Activated CD8-positive, alpha-beta T cell treated with anti-CD3 and anti-CD28 coated beads, Interleukin-2, amount 10 ng/mL, durations not matched to agents 7 days and 5 days (primary cell): ENCODE data around the gene PROM1. TPM values are rescaled to one million over a fixed set of nuclear protein-coding genes. Genes with fewer than 3 reads are reported as not detected.

Experiments used
- ATAC-seq: fragments of 150-1000 bp; cut with Tn5 transposase; one replicate; pipeline ENCODE4 v1.10.0; 2021; ENCODE audit warnings: moderate library complexity
- CTCF ChIA-PET: fragments of 350-600 bp; sonication (Branson Sonifier 250); formaldehyde crosslinking; loops from one replicate; lab custom pipeline; 2021; ENCODE audit warnings: antibody characterized with exemption; lab: Charles Lee
- POLR2A ChIA-PET: fragments of 350-600 bp; sonication (Branson Sonifier 250); formaldehyde crosslinking; loops from one replicate; lab custom pipeline; 2021; ENCODE audit warnings: antibody characterized with exemption; lab: Charles Lee
- DNase-seq: peaks from one replicate; pipeline ENCODE4 v3.0.0-alpha.2; 2020
- H3K27ac Mint-ChIP-seq: one replicate; pipeline ENCODE4 v1.8.0; 2021; ENCODE audit warnings: mild to moderate bottlenecking, mixed read lengths
- H3K27me3 Mint-ChIP-seq: one replicate; pipeline ENCODE4 v1.8.0; 2021; ENCODE audit warnings: low read depth, mixed read lengths
- H3K36me3 Mint-ChIP-seq: one replicate; pipeline ENCODE4 v1.8.0; 2021; ENCODE audit warnings: low read depth, mixed read lengths
- H3K4me1 Mint-ChIP-seq: one replicate; pipeline ENCODE4 v1.8.0; 2021; ENCODE audit warnings: low read depth, mixed read lengths
- H3K4me3 Mint-ChIP-seq: one replicate; pipeline ENCODE4 v1.8.0; 2021; ENCODE audit warnings: mild to moderate bottlenecking, mixed read lengths
- H3K9me3 Mint-ChIP-seq: one replicate; pipeline ENCODE4 v1.8.0; 2022; ENCODE audit warnings: mixed read lengths; ENCODE audit not compliant: insufficient read depth
- total RNA-seq, 2 experiments: library from RNA; stranded (reverse); gene quantifications; one replicate each; pipeline ENCODE4 v1.2.3, GENCODE V29; 2021

The PROM1 gene
- total RNA-seq, 2 experiments from 2014 or later: not detected

- ChIA-PET POLR2A (no interaction called here), CTCF (interaction anchor here (2.8 kb wide), 1 partner anchor 19 kb away, joined by 10 read pairs; no protein-coding TSS in a partner anchor)
- Mint-ChIP-seq H3K27ac (no peak overlapping the region), H3K4me1 (peaks cover 4% of the 10 kb centered on the region), H3K27me3 (peaks cover 16% of the 10 kb centered on the region), H3K36me3 (no peaks in the 10 kb centered on the region), H3K4me3 (no peak overlapping the region), H3K9me3 (no peaks in the 10 kb centered on the region)
- DNase-seq (no peak), ATAC-seq (no peak)
These were observed 147.3 kb downstream of the PROM1 start for GRCh38 chr4:15936495-15936894.

- no peaks in the 10 kb centered on the region for H3K36me3 Mint-ChIP-seq
- no peak overlapping the region for H3K4me3 Mint-ChIP-seq
- H3K4me1 Mint-ChIP-seq: peaks cover 4% of the 10 kb centered on the region
These were observed 148.1 kb downstream of the PROM1 start for GRCh38 chr4:15935504-15936402.

GRCh38 chr4:15934259-15934658 is 149.6 kb downstream of the PROM1 start:
- no peaks in the 10 kb centered on the region for H3K9me3 Mint-ChIP-seq
- CTCF ChIA-PET: no interaction called here
- POLR2A ChIA-PET: no interaction called here

More at GRCh38 chr4:15935504-15936402, 148.1 kb downstream of the PROM1 start:
- Mint-ChIP-seq H3K27me3 (peaks cover 16% of the 10 kb centered on the region), H3K9me3 (no peaks in the 10 kb centered on the region), H3K27ac (no peak overlapping the region)
- ATAC-seq: no peak
- POLR2A ChIA-PET: no interaction called here
- no peak for DNase-seq
- CTCF ChIA-PET: interaction anchor here (2.8 kb wide), 1 partner anchor 20 kb away, joined by 10 read pairs; no protein-coding TSS in a partner anchor

DNA sequence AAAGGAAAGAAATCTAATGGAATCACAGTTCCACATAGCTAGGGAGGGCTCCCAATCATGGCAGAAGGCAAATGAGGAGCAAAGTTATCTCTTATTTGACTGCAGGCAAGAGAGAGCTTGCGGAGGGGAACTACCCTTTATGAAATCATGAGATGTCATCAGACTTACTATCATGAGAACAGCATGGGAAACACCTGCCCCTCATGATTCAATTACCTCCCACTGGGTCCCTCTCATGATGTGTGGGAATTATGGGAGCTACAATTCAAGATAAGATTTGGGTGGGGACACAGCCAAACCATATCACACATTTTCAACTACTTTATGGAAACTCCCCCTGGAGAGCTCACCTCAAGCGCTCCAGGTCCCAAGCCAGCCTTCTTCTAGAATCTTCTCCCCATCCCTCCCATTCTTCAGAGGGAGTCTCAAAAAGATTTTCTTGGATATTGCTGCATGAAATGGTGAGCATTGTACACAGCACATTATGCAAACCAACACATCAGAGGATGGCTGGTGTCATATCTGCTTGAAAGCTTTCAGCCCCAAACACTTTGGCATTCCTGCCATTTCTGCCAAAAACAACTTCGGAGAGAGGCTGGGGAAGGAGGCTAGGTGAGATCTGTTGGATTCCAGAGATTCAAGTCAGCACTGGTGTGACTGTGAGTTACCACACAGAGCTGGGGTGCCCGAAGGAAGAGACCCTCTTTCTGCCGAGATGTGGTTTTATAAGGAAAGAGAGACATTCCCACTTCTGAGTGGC is 152.2 kb downstream of the PROM1 start:
- Mint-ChIP-seq H3K4me1 (no peaks in the 10 kb centered on the region), H3K4me3 (no peak overlapping the region)

More at GRCh38 chr4:15934259-15934658, 149.6 kb downstream of the PROM1 start:
- ATAC-seq (no peak), DNase-seq (no peak)
- H3K27me3 Mint-ChIP-seq: peaks cover 12% of the 10 kb centered on the region
- H3K4me1 Mint-ChIP-seq: peaks cover 4% of the 10 kb centered on the region
- H3K36me3 Mint-ChIP-seq: no peaks in the 10 kb centered on the region
- no peak overlapping the region for H3K27ac Mint-ChIP-seq
- H3K4me3 Mint-ChIP-seq: no peak overlapping the region

GRCh38 chr4:15930314-15930713 is 153.5 kb downstream of the PROM1 start:
- no peak overlapping the region for H3K4me3 Mint-ChIP-seq
- ATAC-seq (no peak), DNase-seq (no peak)
- H3K9me3 Mint-ChIP-seq: no peaks in the 10 kb centered on the region
- H3K4me1 Mint-ChIP-seq: no peaks in the 10 kb centered on the region
- ChIA-PET POLR2A (no interaction called here), CTCF (interaction anchor here (1.4 kb wide), 1 partner anchor 47 kb away, joined by 3 read pairs; no protein-coding TSS in a partner anchor)
- H3K27me3 Mint-ChIP-seq: peaks cover 10% of the 10 kb centered on the region
- H3K36me3 Mint-ChIP-seq: no peaks in the 10 kb centered on the region
- H3K27ac Mint-ChIP-seq: no peak overlapping the region

More for the DNA sequence above, 152.2 kb downstream of the PROM1 start:
- ATAC-seq: no peak
- peaks cover 7% of the 10 kb centered on the region for H3K27me3 Mint-ChIP-seq
- no peaks in the 10 kb centered on the region for H3K9me3 Mint-ChIP-seq
- ChIA-PET POLR2A (no interaction called here), CTCF (interaction anchor here (1.2 kb wide), 1 partner anchor 49 kb away, joined by 3 read pairs; no protein-coding TSS in a partner anchor)
- H3K36me3 Mint-ChIP-seq: no peaks in the 10 kb centered on the region
- no peak overlapping the region for H3K27ac Mint-ChIP-seq
- DNase-seq: no peak

DNA sequence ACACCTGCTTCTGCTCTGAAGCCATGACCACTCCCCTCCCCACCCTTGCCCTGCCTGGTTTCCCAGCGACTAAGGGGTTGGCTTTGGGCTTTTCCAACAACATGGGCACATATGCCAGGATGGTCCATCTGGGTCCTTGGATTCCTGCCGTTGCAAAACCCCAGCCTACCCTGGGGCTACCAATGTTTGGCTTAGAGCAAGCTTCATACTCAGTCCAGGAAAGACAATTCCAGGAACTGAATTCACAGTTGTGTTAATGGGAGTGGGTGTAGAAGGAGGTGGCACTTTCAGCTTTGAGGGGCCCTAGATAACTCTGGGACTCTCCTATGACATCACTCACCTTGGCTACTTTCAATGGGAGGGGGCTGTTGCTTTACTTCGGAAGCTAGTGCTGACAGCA is 154.3 kb downstream of the PROM1 start:
- no peak overlapping the region for H3K4me3 Mint-ChIP-seq
- no peak for ATAC-seq
- ChIA-PET POLR2A (no interaction called here), CTCF (interaction anchor here (1.4 kb wide), 1 partner anchor 47 kb away, joined by 3 read pairs; no protein-coding TSS in a partner anchor)
- H3K9me3 Mint-ChIP-seq: no peaks in the 10 kb centered on the region
- H3K4me1 Mint-ChIP-seq: no peaks in the 10 kb centered on the region
- H3K27ac Mint-ChIP-seq: no peak overlapping the region
- DNase-seq: no peak
- peaks cover 9% of the 10 kb centered on the region for H3K27me3 Mint-ChIP-seq
- H3K36me3 Mint-ChIP-seq: no peaks in the 10 kb centered on the region

- CTCF ChIA-PET: interaction anchor here (1.4 kb wide), 1 partner anchor 46 kb away, joined by 3 read pairs; no protein-coding TSS in a partner anchor
- no peaks in the 10 kb centered on the region for H3K36me3 Mint-ChIP-seq
- H3K4me3 Mint-ChIP-seq: no peak overlapping the region
- POLR2A ChIA-PET: no interaction called here
- DNase-seq: no peak
- H3K27ac Mint-ChIP-seq: no peak overlapping the region
- peaks cover 12% of the 10 kb centered on the region for H3K27me3 Mint-ChIP-seq
- no peak for ATAC-seq
- no peaks in the 10 kb centered on the region for H3K4me1 Mint-ChIP-seq
- no peaks in the 10 kb centered on the region for H3K9me3 Mint-ChIP-seq
These were observed 154.9 kb downstream of the PROM1 start for GRCh38 chr4:15928883-15929282.

DNA sequence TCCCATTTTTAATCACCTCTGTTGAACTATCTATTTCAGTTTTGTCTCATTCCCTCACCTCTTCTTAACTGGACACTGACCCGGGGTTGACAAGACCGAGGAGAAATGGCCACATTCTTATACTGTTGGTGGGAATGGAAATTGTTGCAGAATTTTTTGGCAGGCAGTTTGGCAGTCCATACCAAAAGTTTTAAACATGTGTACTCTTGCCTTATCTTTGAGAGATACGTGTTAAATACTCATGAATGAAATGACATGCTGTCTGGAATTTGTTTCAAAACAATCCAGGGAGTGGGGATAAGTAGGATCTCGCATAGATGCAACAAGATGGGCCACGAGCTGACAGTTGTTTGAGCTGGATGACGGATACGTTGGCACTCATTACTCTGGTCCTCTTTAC is 157.3 kb downstream of the PROM1 start:
- CTCF ChIA-PET: interaction anchor here (1.3 to 2.5 kb wide), 2 partner anchors 44 to 338 kb away, joined by 3 to 12 read pairs; no protein-coding TSS in a partner anchor
- POLR2A ChIA-PET: no interaction called here
- DNase-seq (no peak), ATAC-seq (no peak)
- H3K4me3 Mint-ChIP-seq: no peak overlapping the region
- no peaks in the 10 kb centered on the region for H3K36me3 Mint-ChIP-seq
- H3K9me3 Mint-ChIP-seq: no peaks in the 10 kb centered on the region
- peaks cover 18% of the 10 kb centered on the region for H3K27me3 Mint-ChIP-seq
- H3K27ac Mint-ChIP-seq: no peak overlapping the region
- H3K4me1 Mint-ChIP-seq: no peaks in the 10 kb centered on the region

GRCh38 chr4:15925830-15926229 is 158.0 kb downstream of the PROM1 start:
- no peaks in the 10 kb centered on the region for H3K9me3 Mint-ChIP-seq
- no peaks in the 10 kb centered on the region for H3K4me1 Mint-ChIP-seq
- no peak for DNase-seq
- POLR2A ChIA-PET: no interaction called here
- H3K4me3 Mint-ChIP-seq: no peak overlapping the region
- no peak overlapping the region for H3K27ac Mint-ChIP-seq
- no peaks in the 10 kb centered on the region for H3K36me3 Mint-ChIP-seq
- H3K27me3 Mint-ChIP-seq: peaks cover 22% of the 10 kb centered on the region
- no peak for ATAC-seq
- CTCF ChIA-PET: interaction anchor here (1.3 to 2.5 kb wide), 2 partner anchors 43 to 339 kb away, joined by 3 to 12 read pairs; no protein-coding TSS in a partner anchor

- Mint-ChIP-seq H3K27me3 (peaks cover 27% of the 10 kb centered on the region), H3K4me1 (no peaks in the 10 kb centered on the region), H3K4me3 (no peak overlapping the region), H3K36me3 (no peaks in the 10 kb centered on the region), H3K27ac (no peak overlapping the region), H3K9me3 (no peaks in the 10 kb centered on the region)
- POLR2A ChIA-PET: no interaction called here
- no peak for DNase-seq
- CTCF ChIA-PET: interaction anchor here (1.8 kb wide), 1 partner anchor 39 kb away, joined by 5 read pairs; no protein-coding TSS in a partner anchor
- no peak for ATAC-seq
These were observed 162.3 kb downstream of the PROM1 start for GRCh38 chr4:15921592-15921932.

GRCh38 chr4:15920723-15921591 is 162.9 kb downstream of the PROM1 start:
- Mint-ChIP-seq H3K4me3 (no peak overlapping the region), H3K36me3 (no peaks in the 10 kb centered on the region), H3K9me3 (no peaks in the 10 kb centered on the region), H3K27ac (no peak overlapping the region), H3K4me1 (no peaks in the 10 kb centered on the region), H3K27me3 (peaks cover 27% of the 10 kb centered on the region)
- DNase-seq (no peak), ATAC-seq (no peak)
- ChIA-PET POLR2A (no interaction called here), CTCF (interaction anchor here (1.8 kb wide), 1 partner anchor 38 kb away, joined by 5 read pairs; no protein-coding TSS in a partner anchor)
